MCF 10A (cell line): ENCODE data around the gene CST7. TPM values are rescaled to one million over a fixed set of nuclear protein-coding genes. Genes with fewer than 3 reads are reported as not detected.

ENCODE experiments used
- BruUV-seq: library from RNA; stranded (reverse); fragments of 400-500 nt; replicated peaks from 2 replicates; lab custom pipeline; 2021; lab: Mats Ljungman, UMichigan
- CTCF ChIA-PET: fragments of 300-600 bp; sonication (Branson Sonifier 250); formaldehyde crosslinking; extraction: SDS; loops from one replicate; lab custom pipeline; 2021; ENCODE audit warnings: antibody characterized with exemption, inconsistent platforms; lab: Yijun Ruan, JAX
- POLR2A ChIA-PET: fragments of 300-600, 350-650 bp; sonication (Branson Sonifier 250); formaldehyde crosslinking; extraction: SDS; loops from one replicate; lab custom pipeline; 2020; ENCODE audit warnings: antibody characterized with exemption, inconsistent platforms; lab: Yijun Ruan, JAX
- DNase-seq: peaks from one replicate; pipeline ENCODE4 v3.0.0-alpha.2; 2018; ENCODE audit not compliant: unreplicated experiment
- H3K27ac Mint-ChIP-seq: one replicate; pipeline ENCODE4 v1.8.0; 2022; ENCODE audit warnings: mild to moderate bottlenecking, low read depth, mixed read lengths; ENCODE audit not compliant: unreplicated experiment
- H3K27me3 Mint-ChIP-seq: one replicate; pipeline ENCODE4 v1.8.0; 2022; ENCODE audit warnings: mixed read lengths; ENCODE audit not compliant: insufficient read depth, unreplicated experiment
- H3K36me3 Mint-ChIP-seq: one replicate; pipeline ENCODE4 v1.8.0; 2022; ENCODE audit warnings: mild to moderate bottlenecking, moderate library complexity, mixed read lengths; ENCODE audit not compliant: insufficient read depth, unreplicated experiment
- H3K4me1 Mint-ChIP-seq: one replicate; pipeline ENCODE4 v1.8.0; 2022; ENCODE audit warnings: mixed read lengths; ENCODE audit not compliant: insufficient read depth, unreplicated experiment
- H3K4me3 Mint-ChIP-seq: one replicate; pipeline ENCODE4 v1.8.0; 2022; ENCODE audit warnings: mild to moderate bottlenecking, moderate library complexity, mixed read lengths; ENCODE audit not compliant: unreplicated experiment
- H3K9me3 Mint-ChIP-seq: one replicate; pipeline ENCODE4 v1.8.0; 2022; ENCODE audit warnings: mixed read lengths; ENCODE audit not compliant: unreplicated experiment
- intact Hi-C: fragments of 100-400 bp; cut with micrococcal nuclease; formaldehyde crosslinking; loops from 2 replicates; pipeline ENCODE4 v1.14.1; 2022
- total RNA-seq: library from RNA; stranded (reverse); gene quantifications from 2 replicates; pipeline ENCODE4 v1.2.3, GENCODE V29; 2022
- TF ChIP-seq, protein P1 (sequence below): fragments of 200-600 bp; IDR thresholded peaks from one replicate; pipeline ENCODE4 v1.8.0; 2022; ENCODE audit warnings: antibody characterized with exemption, mild to moderate bottlenecking; ENCODE audit not compliant: unreplicated experiment

CST7 gene
- total RNA-seq, 1 experiment from 2014 or later, result not detected

DNA sequence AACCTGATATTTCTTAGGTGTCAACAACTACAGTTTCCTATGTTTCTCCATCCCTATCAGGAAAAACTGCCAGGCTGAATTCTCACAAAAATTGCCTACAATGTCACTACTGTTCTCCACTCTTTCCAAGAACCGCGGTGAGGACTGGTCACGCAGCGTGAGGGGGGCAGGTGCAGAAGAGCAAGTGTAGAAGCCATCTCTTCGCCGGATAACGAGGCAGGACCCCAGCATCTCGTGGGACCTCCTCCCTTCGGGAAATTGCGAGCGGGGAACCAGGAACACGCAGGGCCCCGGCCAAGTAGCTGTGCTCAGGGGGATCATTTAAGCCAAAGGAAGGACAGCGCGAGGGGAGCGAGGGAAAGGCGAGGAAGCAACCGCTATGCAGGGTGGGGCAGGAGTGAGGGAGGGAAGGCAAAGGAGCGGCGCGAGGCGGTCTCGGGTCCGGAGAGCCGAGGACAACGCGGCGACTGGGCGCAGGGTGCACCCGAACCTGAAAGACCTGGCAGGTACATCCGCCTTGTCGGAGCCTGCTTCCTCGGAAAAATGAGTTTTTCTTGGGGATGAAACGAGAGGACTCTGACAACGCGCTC is 42.9 kb downstream of the CST7 start:
- intact Hi-C loops, result no loop called here
- ChIA-PET CTCF (interaction anchor here (0.6 to 2.8 kb wide), 4 partner anchors 243 to 415 kb away, joined by 3 to 18 read pairs (median 3); partner anchors contain the start of gene GINS1), POLR2A (interaction anchor here (0.5 to 7.5 kb wide), 23 partner anchors 9 to 1110 kb away, joined by 3 to 152 read pairs (median 6); partner anchors contain the start of genes GINS1 and PYGB)
- DNase-seq, result no peak
- H3K27me3 Mint-ChIP-seq, result no peaks in the 10 kb centered on the region
- TF ChIP-seq, protein P1, sequence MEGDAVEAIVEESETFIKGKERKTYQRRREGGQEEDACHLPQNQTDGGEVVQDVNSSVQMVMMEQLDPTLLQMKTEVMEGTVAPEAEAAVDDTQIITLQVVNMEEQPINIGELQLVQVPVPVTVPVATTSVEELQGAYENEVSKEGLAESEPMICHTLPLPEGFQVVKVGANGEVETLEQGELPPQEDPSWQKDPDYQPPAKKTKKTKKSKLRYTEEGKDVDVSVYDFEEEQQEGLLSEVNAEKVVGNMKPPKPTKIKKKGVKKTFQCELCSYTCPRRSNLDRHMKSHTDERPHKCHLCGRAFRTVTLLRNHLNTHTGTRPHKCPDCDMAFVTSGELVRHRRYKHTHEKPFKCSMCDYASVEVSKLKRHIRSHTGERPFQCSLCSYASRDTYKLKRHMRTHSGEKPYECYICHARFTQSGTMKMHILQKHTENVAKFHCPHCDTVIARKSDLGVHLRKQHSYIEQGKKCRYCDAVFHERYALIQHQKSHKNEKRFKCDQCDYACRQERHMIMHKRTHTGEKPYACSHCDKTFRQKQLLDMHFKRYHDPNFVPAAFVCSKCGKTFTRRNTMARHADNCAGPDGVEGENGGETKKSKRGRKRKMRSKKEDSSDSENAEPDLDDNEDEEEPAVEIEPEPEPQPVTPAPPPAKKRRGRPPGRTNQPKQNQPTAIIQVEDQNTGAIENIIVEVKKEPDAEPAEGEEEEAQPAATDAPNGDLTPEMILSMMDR, result no peak
- H3K27ac Mint-ChIP-seq, result peak overlapping the region; percentile 97
- no TSS peak for BruUV-seq
- H3K4me1 Mint-ChIP-seq, result peaks cover 63% of the 10 kb centered on the region
- peaks cover 10% of the 10 kb centered on the region for H3K36me3 Mint-ChIP-seq
- no peaks in the 10 kb centered on the region for H3K9me3 Mint-ChIP-seq
- peak overlapping the region; percentile 97 for H3K4me3 Mint-ChIP-seq

DNA sequence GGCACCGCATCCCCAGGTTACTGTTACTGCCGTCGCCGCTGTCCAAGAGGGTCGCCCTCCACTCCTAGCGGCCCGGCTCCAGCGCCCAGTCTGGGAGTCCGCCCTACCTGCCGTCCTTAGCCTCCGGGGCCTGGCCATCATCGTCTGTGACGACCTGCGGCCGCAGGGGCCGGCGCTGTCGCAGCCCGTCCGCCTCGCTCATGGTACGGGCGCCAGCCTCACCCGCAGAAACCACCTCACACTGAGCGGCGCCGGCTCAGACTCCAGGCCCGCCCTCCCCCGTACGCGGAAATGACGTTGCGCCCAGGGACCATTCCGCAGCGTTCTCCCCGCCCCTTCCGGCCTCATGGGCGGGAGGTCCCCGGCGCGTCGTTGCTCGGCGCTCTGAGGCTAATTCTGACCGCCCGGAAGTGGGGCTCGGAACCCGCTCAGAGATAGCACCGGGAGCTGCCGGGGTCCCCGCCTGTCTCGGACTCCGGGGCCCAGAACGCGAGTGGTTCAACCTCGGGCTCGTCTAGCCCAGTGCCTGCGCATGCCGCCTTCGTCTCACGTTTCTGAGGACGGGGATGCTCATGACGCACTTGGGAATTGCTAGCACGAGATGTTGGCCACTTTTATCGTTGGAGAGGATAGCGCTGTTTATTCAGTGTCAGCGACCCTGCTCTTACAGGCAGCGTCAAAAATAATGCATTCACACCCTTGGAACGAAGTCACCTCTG is 43.6 kb downstream of the CST7 start, which contains the start of gene APMAP:
Gene APMAP (minus strand): TSS at position 265 of the 719 bp plus-strand sequence. CDS start 63 bp downstream, at position 202.
- TF ChIP-seq, protein P1, result no peak
- H3K27me3 Mint-ChIP-seq, result no peaks in the 10 kb centered on the region
- H3K27ac Mint-ChIP-seq, result peak within 1 kb of the TSS; percentile 97
- CTCF ChIA-PET, result interaction anchor here (0.6 to 8.7 kb wide), 27 partner anchors 8 to 514 kb away, joined by 3 to 500 read pairs (median 7); partner anchors contain the start of genes ACSS1 and GINS1
- peaks cover 60% of the 10 kb centered on the region for H3K4me1 Mint-ChIP-seq
- no TSS peak for BruUV-seq
- H3K4me3 Mint-ChIP-seq, result peak within 1 kb of the TSS; percentile 97
- POLR2A ChIA-PET, result interaction anchor here (0.5 to 7.5 kb wide), 31 partner anchors 9 to 1356 kb away, joined by 3 to 152 read pairs (median 4); partner anchors contain the start of genes GINS1 and PYGB
- DNase-seq, result peak; percentile 91
- intact Hi-C loops, result no loop called here
- no peaks in the 10 kb centered on the region for H3K9me3 Mint-ChIP-seq
- H3K36me3 Mint-ChIP-seq, result peaks cover 10% of the 10 kb centered on the region

DNA sequence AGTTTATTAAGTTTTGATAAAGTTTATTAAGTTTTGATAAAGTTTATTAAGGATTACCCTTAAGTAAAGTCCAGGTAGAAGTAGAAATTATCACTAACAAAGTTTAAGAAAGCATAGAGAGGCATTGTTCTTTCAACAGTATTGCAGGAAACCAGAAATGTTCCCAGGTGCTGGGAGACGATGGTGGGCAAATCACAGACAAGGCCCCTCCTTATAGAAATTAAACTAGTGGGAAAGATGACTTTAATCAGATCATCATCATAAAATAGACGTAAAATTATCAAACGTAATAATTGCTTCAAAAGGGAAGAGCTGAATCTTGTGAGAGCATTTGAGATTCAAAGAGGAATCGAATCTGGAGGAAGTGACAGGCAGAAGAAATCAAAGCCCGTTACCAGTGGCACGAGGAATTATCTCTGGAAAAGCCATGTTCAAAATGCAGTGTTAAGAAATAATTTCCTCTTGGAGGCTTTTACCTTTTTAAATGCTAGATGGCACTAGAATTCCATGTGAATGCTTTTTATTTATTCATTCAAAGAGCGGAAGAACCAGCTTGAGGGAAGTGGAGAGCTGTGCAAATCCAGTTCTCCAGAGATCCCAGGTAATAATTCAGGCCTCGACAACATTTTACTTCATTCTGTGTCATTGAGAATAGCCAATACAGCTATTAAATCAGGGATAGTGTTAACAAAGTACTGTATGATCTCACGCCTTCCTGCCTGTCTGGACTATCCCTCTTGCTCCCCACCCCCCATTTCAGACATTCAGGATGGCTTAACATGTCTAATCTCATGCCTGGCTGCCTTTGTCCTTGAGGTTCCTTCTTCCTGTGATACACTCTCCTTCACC is 44.5 kb downstream of the CST7 start:
- Mint-ChIP-seq H3K4me1 (peaks cover 61% of the 10 kb centered on the region), H3K27ac (peak overlapping the region; percentile 97), H3K36me3 (peaks cover 10% of the 10 kb centered on the region), H3K9me3 (no peaks in the 10 kb centered on the region), H3K4me3 (peak overlapping the region; percentile 97), H3K27me3 (peaks cover 6% of the 10 kb centered on the region)
- BruUV-seq, result no TSS peak
- intact Hi-C loops, result loop anchor here (1.0 to 2.0 kb wide), 2 partner anchors 253 to 406 kb away; no protein-coding TSS in a partner anchor
- ChIA-PET CTCF (interaction anchor here (0.6 to 8.7 kb wide), 67 partner anchors 9 to 1654 kb away, joined by 3 to 500 read pairs (median 5); partner anchors contain the start of genes ACSS1 and GINS1), POLR2A (interaction anchor here (0.6 to 7.5 kb wide), 43 partner anchors 10 to 1356 kb away, joined by 3 to 152 read pairs (median 4); partner anchors contain the start of genes ENTPD6, GINS1 and PYGB)
- DNase-seq, result peak; percentile 52
- TF ChIP-seq, protein P1, result peak; percentile 42
